ENCODE results near the gene BCAR1.
"Not testable (repeated sequence)": the region's sequence is repeated elsewhere in the genome, so short reads cannot be mapped to it uniquely, and the experiment has no call there.

Gene BCAR1

GRCh38 chr16:75238132-75238852 is 13.1 kb downstream of the BCAR1 start:
- no peak for DNase-seq

- DNase-seq: no peak
Observed at GRCh38 chr16:75237398-75238131, 13.9 kb downstream of the BCAR1 start.

- DNase-seq: no peak
Observed at GRCh38 chr16:75236736-75237397, 14.6 kb downstream of the BCAR1 start.

GRCh38 chr16:75236232-75236631 is 15.2 kb downstream of the BCAR1 start:
- DNase-seq: no peak

- no peak for DNase-seq
Observed at GRCh38 chr16:75235721-75236193, 15.7 kb downstream of the BCAR1 start.

GRCh38 chr16:75234856-75235696 is 16.3 kb downstream of the BCAR1 start:
- no peak for DNase-seq

- no peak for DNase-seq
Observed at GRCh38 chr16:75233611-75233938, 17.8 kb downstream of the BCAR1 start.

GRCh38 chr16:75231570-75231969 is 19.9 kb downstream of the BCAR1 start:
- no peak for DNase-seq

- DNase-seq: no peak
Observed at GRCh38 chr16:75230471-75231110, 20.8 kb downstream of the BCAR1 start.

- DNase-seq: no peak
Observed at GRCh38 chr16:75229172-75230031, 22.0 kb downstream of the BCAR1 start.

- DNase-seq: no peak
Observed at GRCh38 chr16:75228143-75228976, 23.1 kb downstream of the BCAR1 start.

GRCh38 chr16:75227361-75228142 is 23.9 kb downstream of the BCAR1 start:
- DNase-seq: no peak

- DNase-seq: no peak
Observed at GRCh38 chr16:75226550-75227360, 24.7 kb downstream of the BCAR1 start.

GRCh38 chr16:75225678-75226515 is 25.5 kb downstream of the BCAR1 start:
- DNase-seq: no peak

- DNase-seq: no peak
Observed at GRCh38 chr16:75225092-75225491, 26.3 kb downstream of the BCAR1 start.

- DNase-seq: no peak
Observed at GRCh38 chr16:75224306-75225082, 26.9 kb downstream of the BCAR1 start.

GRCh38 chr16:75223129-75223528 is 28.3 kb downstream of the BCAR1 start:
- not testable (repeated sequence) for DNase-seq
